ENCODE measurements around the gene ZBTB17. TPM values are rescaled to one million over a fixed set of nuclear protein-coding genes. Genes with fewer than 3 reads are reported as not detected.

ZBTB17 gene
- total RNA-seq, 2 experiments from 2014 or later = 44.1 to 45.7 TPM

DNA sequence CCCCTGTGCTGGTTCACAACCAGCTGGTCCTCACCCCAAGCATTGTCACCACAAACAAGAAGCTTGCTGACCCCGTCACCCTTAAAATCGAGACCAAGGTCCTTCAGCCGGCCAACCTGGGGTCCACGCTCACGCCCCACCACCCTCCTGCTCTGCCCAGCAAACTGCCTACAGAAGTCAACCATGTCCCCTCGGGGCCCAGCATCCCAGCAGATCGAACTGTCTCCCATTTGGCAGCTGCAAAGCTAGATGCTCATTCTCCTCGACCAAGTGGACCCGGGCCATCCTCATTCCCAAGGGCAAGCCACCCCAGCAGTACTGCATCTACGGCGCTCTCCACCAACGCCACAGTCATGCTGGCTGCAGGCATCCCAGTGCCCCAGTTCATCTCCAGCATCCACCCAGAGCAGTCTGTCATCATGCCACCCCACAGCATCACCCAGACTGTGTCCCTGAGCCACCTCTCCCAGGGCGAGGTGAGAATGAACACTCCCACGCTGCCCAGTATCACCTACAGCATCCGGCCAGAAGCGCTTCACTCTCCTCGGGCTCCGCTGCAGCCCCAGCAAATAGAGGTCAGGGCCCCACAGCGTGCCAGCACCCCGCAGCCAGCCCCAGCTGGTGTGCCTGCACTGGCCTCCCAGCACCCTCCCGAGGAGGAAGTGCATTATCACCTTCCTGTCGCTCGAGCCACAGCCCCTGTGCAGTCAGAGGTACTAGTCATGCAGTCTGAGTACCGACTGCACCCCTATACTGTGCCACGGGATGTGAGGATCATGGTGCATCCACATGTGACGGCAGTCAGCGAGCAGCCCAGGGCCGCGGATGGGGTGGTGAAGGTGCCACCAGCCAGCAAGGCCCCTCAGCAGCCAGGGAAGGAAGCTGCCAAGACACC, 40.6 kb downstream of the ZBTB17 start:
- H3K27ac Mint-ChIP-seq = peak overlapping the region; percentile 47
- peaks cover 68% of the 10 kb centered on the region for H3K36me3 Mint-ChIP-seq (ENCODE audit: low read depth)
- intact Hi-C loops (cut with micrococcal nuclease) = no loop called here
- peaks cover 12% of the 10 kb centered on the region for H3K4me1 Mint-ChIP-seq (ENCODE audit: low read depth)
- H3K9me3 Mint-ChIP-seq = no peaks in the 10 kb centered on the region
- no peak for ATAC-seq
- CTCF ChIA-PET = no interaction called here
- no peaks in the 10 kb centered on the region for H3K27me3 Mint-ChIP-seq
- DNase-seq = no peak
- no peak overlapping the region for H3K4me3 Mint-ChIP-seq
- POLR2A ChIA-PET = interaction anchor here (0.6 to 3.3 kb wide), 3 partner anchors 14 to 456 kb away, joined by 3 to 14 read pairs (median 3); no protein-coding TSS in a partner anchor
- TF ChIP-seq, protein P1, sequence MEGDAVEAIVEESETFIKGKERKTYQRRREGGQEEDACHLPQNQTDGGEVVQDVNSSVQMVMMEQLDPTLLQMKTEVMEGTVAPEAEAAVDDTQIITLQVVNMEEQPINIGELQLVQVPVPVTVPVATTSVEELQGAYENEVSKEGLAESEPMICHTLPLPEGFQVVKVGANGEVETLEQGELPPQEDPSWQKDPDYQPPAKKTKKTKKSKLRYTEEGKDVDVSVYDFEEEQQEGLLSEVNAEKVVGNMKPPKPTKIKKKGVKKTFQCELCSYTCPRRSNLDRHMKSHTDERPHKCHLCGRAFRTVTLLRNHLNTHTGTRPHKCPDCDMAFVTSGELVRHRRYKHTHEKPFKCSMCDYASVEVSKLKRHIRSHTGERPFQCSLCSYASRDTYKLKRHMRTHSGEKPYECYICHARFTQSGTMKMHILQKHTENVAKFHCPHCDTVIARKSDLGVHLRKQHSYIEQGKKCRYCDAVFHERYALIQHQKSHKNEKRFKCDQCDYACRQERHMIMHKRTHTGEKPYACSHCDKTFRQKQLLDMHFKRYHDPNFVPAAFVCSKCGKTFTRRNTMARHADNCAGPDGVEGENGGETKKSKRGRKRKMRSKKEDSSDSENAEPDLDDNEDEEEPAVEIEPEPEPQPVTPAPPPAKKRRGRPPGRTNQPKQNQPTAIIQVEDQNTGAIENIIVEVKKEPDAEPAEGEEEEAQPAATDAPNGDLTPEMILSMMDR (IDR thresholded peaks at IDR 0.05) = no peak

DNA sequence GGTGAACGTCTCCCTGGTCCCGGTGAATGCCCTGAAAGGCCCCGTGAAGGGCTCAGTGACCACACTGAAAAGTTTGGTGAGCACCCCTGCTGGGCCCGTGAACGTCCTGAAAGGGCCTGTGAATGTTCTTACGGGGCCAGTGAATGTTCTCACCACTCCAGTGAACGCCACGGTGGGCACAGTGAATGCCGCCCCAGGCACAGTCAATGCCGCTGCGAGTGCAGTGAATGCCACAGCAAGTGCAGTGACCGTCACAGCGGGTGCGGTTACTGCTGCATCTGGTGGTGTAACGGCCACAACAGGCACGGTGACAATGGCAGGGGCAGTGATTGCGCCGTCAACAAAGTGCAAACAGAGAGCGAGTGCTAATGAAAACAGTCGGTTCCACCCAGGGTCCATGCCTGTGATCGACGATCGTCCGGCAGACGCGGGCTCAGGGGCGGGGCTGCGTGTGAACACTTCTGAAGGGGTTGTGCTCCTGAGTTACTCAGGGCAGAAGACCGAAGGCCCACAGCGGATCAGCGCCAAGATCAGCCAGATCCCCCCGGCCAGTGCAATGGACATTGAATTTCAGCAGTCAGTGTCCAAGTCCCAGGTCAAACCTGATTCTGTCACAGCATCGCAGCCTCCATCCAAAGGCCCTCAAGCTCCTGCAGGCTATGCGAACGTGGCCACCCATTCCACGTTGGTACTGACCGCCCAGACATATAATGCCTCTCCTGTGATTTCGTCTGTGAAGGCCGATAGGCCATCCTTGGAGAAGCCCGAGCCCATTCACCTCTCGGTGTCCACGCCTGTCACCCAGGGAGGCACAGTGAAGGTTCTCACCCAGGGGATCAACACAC, 41.5 kb downstream of the ZBTB17 start:
- no peak overlapping the region for H3K4me3 Mint-ChIP-seq
- H3K4me1 Mint-ChIP-seq (ENCODE audit: low read depth) = peaks cover 12% of the 10 kb centered on the region
- H3K27ac Mint-ChIP-seq = peak overlapping the region; percentile 47
- no peak for DNase-seq
- TF ChIP-seq, protein P1 (IDR thresholded peaks at IDR 0.05) = no peak
- ChIA-PET CTCF (no interaction called here), POLR2A (interaction anchor here (0.7 kb wide), 1 partner anchor 125 kb away, joined by 3 read pairs; no protein-coding TSS in a partner anchor)
- no peaks in the 10 kb centered on the region for H3K27me3 Mint-ChIP-seq
- intact Hi-C loops (cut with micrococcal nuclease) = no loop called here
- ATAC-seq = no peak
- H3K9me3 Mint-ChIP-seq = no peaks in the 10 kb centered on the region
- peaks cover 72% of the 10 kb centered on the region for H3K36me3 Mint-ChIP-seq (ENCODE audit: low read depth)

GRCh38 chr1:15933684-15934083, 42.2 kb downstream of the ZBTB17 start:
- no peaks in the 10 kb centered on the region for H3K27me3 Mint-ChIP-seq
- no peaks in the 10 kb centered on the region for H3K9me3 Mint-ChIP-seq
- no peak overlapping the region for H3K4me3 Mint-ChIP-seq
- TF ChIP-seq, protein P1 (IDR thresholded peaks at IDR 0.05) = no peak
- H3K4me1 Mint-ChIP-seq (ENCODE audit: low read depth) = peaks cover 10% of the 10 kb centered on the region
- POLR2A ChIA-PET = no interaction called here
- DNase-seq (no peak), ATAC-seq (no peak)
- H3K36me3 Mint-ChIP-seq (ENCODE audit: low read depth) = peaks cover 75% of the 10 kb centered on the region
- CTCF ChIA-PET = no interaction called here
- intact Hi-C loops (cut with micrococcal nuclease) = no loop called here
- peak overlapping the region; percentile 16 for H3K27ac Mint-ChIP-seq

- Mint-ChIP-seq H3K27me3 (no peaks in the 10 kb centered on the region), H3K36me3 (ENCODE audit: low read depth) (peaks cover 79% of the 10 kb centered on the region), H3K4me3 (no peak overlapping the region), H3K27ac (peak overlapping the region; percentile 37), H3K4me1 (ENCODE audit: low read depth) (peaks cover 6% of the 10 kb centered on the region), H3K9me3 (no peaks in the 10 kb centered on the region)
- ChIA-PET POLR2A (no interaction called here), CTCF (no interaction called here)
- intact Hi-C loops (cut with micrococcal nuclease) = no loop called here
- ATAC-seq = no peak
- DNase-seq = no peak
- TF ChIP-seq, protein P1 (IDR thresholded peaks at IDR 0.05) = no peak
Measured at GRCh38 chr1:15932612-15933011, 43.3 kb downstream of the ZBTB17 start.
